ENCODE measurements around the gene MED29. TPM values are rescaled to one million over a fixed set of nuclear protein-coding genes. Genes with fewer than 3 reads are reported as not detected.

MED29 gene
- total and polyA plus RNA-seq, 2 of the 4 experiments (the other 2 are of a cell fraction), result 17.6 to 28.8 TPM

GRCh38 chr19:39401549-39402345 lies 10.6 kb downstream of the MED29 start (continued):
- no peak for TF ChIP-seq SMC3 (IDR thresholded peaks at IDR 0.05; ENCODE audit: low read depth, low read length)
- TF ChIP-seq POLR2A (IDR thresholded peaks at IDR 0.05; ENCODE audit: low read depth, low read length), result no peak; the same call in none of the 2 replicates
- 0 out of 2 replicates have a peak, but pooled peaks have one; percentile 10 for TF ChIP-seq MXI1 (IDR thresholded peaks at IDR 0.05; ENCODE audit: borderline replicate concordance, low read depth, low read length)
- TF ChIP-seq RAD21 (IDR thresholded peaks at IDR 0.05; ENCODE audit: low read length), result no peak
